ENCODE measurements around the gene MTA3. TPM values are rescaled to one million over a fixed set of nuclear protein-coding genes. Genes with fewer than 3 reads are reported as not detected.

Gene MTA3
- total RNA-seq, 1 donor from 2014 or later, result 25.8 TPM

- Histone ChIP-seq H3K36me3 (ENCODE audit: control insufficient read depth, insufficient read depth, low read length) (no peaks in the 10 kb centered on the region), H3K27me3 (ENCODE audit: control insufficient read depth, insufficient read depth, low read length) (no peaks in the 10 kb centered on the region), H3K4me3 (ENCODE audit: low read depth, low read length) (no peak overlapping the region)
- DNase-seq (ENCODE audit: low read depth), result no peak
- no peak for TF ChIP-seq CTCF (IDR thresholded peaks at IDR 0.05; ENCODE audit: insufficient read depth, low read length, poor library complexity, severe bottlenecking)
Measured at GRCh38 chr2:42560899-42561298, 7.5 kb upstream of the MTA3 start.

GRCh38 chr2:42562474-42563144, 5.8 kb upstream of the MTA3 start:
- Histone ChIP-seq H3K36me3 (ENCODE audit: control insufficient read depth, insufficient read depth, low read length) (no peaks in the 10 kb centered on the region), H3K27me3 (ENCODE audit: control insufficient read depth, insufficient read depth, low read length) (no peaks in the 10 kb centered on the region), H3K4me3 (ENCODE audit: low read depth, low read length) (no peak overlapping the region)
- TF ChIP-seq CTCF (IDR thresholded peaks at IDR 0.05; ENCODE audit: insufficient read depth, low read length, poor library complexity, severe bottlenecking), result no peak
- DNase-seq (ENCODE audit: low read depth), result no peak

- DNase-seq (ENCODE audit: low read depth), result no peak
- TF ChIP-seq CTCF (IDR thresholded peaks at IDR 0.05; ENCODE audit: insufficient read depth, low read length, poor library complexity, severe bottlenecking), result no peak
- Histone ChIP-seq H3K4me3 (ENCODE audit: low read depth, low read length) (no peak overlapping the region), H3K36me3 (ENCODE audit: control insufficient read depth, insufficient read depth, low read length) (no peaks in the 10 kb centered on the region), H3K27me3 (ENCODE audit: control insufficient read depth, insufficient read depth, low read length) (no peaks in the 10 kb centered on the region)
Measured at GRCh38 chr2:42566025-42566424, 2.4 kb upstream of the MTA3 start.

GRCh38 chr2:42566837-42567321, 1.6 kb upstream of the MTA3 start:
- H3K27me3 ChIP-seq (ENCODE audit: control insufficient read depth, insufficient read depth, low read length), result no peaks in the 10 kb centered on the region
- no peak overlapping the region for H3K4me3 ChIP-seq (ENCODE audit: low read depth, low read length)
- TF ChIP-seq CTCF (IDR thresholded peaks at IDR 0.05; ENCODE audit: insufficient read depth, low read length, poor library complexity, severe bottlenecking), result no peak
- no peaks in the 10 kb centered on the region for H3K36me3 ChIP-seq (ENCODE audit: control insufficient read depth, insufficient read depth, low read length)
- DNase-seq (ENCODE audit: low read depth), result no peak

GRCh38 chr2:42567364-42567763, 1.1 kb upstream of the MTA3 start:
- Histone ChIP-seq H3K4me3 (ENCODE audit: low read depth, low read length) (no peak overlapping the region), H3K36me3 (ENCODE audit: control insufficient read depth, insufficient read depth, low read length) (no peaks in the 10 kb centered on the region), H3K27me3 (ENCODE audit: control insufficient read depth, insufficient read depth, low read length) (no peaks in the 10 kb centered on the region)
- DNase-seq (ENCODE audit: low read depth), result no peak
- TF ChIP-seq CTCF (IDR thresholded peaks at IDR 0.05; ENCODE audit: insufficient read depth, low read length, poor library complexity, severe bottlenecking), result no peak

Data from kidney epithelial cell (primary cell).